ENCODE results near the gene WDR5.

WDR5 gene

GRCh38 chr9:134174526-134175290 is 38.8 kb downstream of the WDR5 start:
- no peak for TF ChIP-seq CTCF (IDR thresholded peaks at IDR 0.05; ENCODE audit: insufficient read depth, low read depth, low read length, missing control alignments)
- no peak for DNase-seq (ENCODE audit: low read depth)
- no peak overlapping the region for H3K4me3 ChIP-seq (ENCODE audit: low read length)

GRCh38 chr9:134175291-134175807 is 39.5 kb downstream of the WDR5 start:
- no peak for DNase-seq (ENCODE audit: low read depth)
- H3K4me3 ChIP-seq (ENCODE audit: low read length): no peak overlapping the region
- no peak for TF ChIP-seq CTCF (IDR thresholded peaks at IDR 0.05; ENCODE audit: insufficient read depth, low read depth, low read length, missing control alignments)

- DNase-seq (ENCODE audit: low read depth): no peak
- H3K4me3 ChIP-seq (ENCODE audit: low read length): no peak overlapping the region
- TF ChIP-seq CTCF (IDR thresholded peaks at IDR 0.05; ENCODE audit: insufficient read depth, low read depth, low read length, missing control alignments): no peak
Measured at GRCh38 chr9:134175808-134176598, 40.1 kb downstream of the WDR5 start.

GRCh38 chr9:134176599-134176968 is 40.7 kb downstream of the WDR5 start:
- no peak overlapping the region for H3K4me3 ChIP-seq (ENCODE audit: low read length)
- no peak for TF ChIP-seq CTCF (IDR thresholded peaks at IDR 0.05; ENCODE audit: insufficient read depth, low read depth, low read length, missing control alignments)
- no peak for DNase-seq (ENCODE audit: low read depth)

GRCh38 chr9:134177186-134177585 is 41.3 kb downstream of the WDR5 start:
- no peak overlapping the region for H3K4me3 ChIP-seq (ENCODE audit: low read length)
- no peak for TF ChIP-seq CTCF (IDR thresholded peaks at IDR 0.05; ENCODE audit: insufficient read depth, low read depth, low read length, missing control alignments)
- no peak for DNase-seq (ENCODE audit: low read depth)

- DNase-seq (ENCODE audit: low read depth): no peak
- H3K4me3 ChIP-seq (ENCODE audit: low read length): no peak overlapping the region
- TF ChIP-seq CTCF (IDR thresholded peaks at IDR 0.05; ENCODE audit: insufficient read depth, low read depth, low read length, missing control alignments): no peak
Measured at GRCh38 chr9:134177624-134178393, 41.9 kb downstream of the WDR5 start.

Data from epithelial cell of esophagus (primary cell).